NCI-H2081 treated with DMSO at 0.1 percent for 48 hours (cell line): ENCODE measurements around the gene ATRN.

Source experiments
- DNase-seq: peaks from one replicate; lab custom pipeline; 2025; lab: John Stamatoyannopoulos, UW

ATRN gene

DNA sequence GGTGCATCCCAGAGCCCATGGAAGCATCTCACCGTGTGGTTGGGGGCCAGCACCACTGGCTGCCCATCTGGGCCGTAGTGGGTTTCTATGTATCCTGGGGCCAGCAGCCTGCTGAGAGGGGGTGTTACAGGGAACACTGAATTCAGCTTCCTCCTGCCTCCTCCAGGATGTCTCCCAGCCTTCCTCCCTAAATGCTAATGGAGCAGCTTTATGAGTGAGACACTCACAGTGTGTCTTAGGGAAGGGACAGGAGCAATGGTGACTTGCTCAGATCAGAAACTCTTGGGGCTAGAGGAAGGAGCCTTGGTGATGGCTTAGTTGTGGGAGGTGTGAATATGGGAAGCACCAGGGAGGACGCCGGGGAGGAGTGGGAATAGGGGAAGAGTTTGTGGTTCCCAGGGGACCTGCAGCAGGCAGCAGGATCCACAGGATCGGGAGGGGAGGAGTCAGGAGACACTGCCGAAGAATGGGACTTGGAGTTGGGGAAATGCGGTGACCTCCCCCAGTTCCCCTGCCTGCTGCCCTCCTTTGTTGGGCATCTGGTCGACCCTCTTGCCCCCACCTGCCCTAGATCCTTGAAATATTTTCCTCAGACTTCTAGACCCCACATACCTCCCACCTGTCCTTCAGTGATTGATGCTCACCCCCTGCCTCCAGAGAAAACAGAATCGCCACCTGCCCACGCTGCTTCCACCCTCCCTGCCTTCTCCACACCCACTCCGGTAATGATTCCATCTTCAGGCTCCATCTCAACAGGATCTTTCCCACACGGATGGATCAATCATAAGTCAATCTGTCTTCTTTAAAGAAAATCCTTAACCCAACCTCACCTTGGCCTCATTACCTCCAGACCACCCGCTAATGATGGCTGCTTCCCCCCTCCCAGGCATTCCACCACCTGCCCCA lies 204.4 kb downstream of the ATRN start:
- DNase-seq: no peak

- DNase-seq: no peak
These were observed 206.9 kb downstream of the ATRN start for GRCh38 chr20:3677733-3678132.

GRCh38 chr20:3678198-3678597 lies 207.4 kb downstream of the ATRN start:
- DNase-seq: no peak

GRCh38 chr20:3678856-3679720 lies 208.3 kb downstream of the ATRN start:
- no peak for DNase-seq

GRCh38 chr20:3679749-3680700 lies 209.2 kb downstream of the ATRN start:
- no peak for DNase-seq

DNA sequence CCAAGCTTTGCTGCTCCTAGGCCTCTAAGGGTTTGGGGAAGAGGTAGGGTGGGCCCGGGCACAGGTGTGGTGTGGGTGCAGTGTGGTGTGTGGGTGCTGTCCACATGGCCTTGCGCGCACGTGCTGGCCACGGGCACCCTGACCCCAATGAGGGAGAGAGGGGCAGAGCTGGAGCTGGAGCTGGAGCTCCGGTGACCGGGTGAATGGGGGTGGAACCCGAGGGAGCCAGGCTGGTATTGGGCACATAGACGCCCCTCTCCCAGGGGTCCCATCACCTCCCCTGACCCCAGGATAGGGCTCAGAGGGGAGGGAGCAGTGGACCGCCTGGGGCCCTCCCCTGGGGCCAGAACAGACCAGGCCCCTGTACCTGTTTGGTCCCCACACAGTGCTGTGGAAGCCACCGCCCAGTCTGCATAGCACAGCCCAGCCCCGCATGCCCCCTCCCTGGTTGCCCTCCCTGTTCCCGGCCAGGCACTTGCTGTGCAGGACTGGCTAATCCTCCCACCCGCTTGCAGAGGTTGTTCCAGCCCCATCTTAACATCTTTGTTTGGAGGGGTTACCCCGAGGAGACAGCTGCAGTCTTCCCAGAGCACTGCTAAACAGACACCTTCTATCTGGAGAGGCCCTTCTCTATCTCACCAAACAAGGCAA lies 210.0 kb downstream of the ATRN start:
- no peak for DNase-seq

- DNase-seq: no peak
These were observed 210.6 kb downstream of the ATRN start for GRCh38 chr20:3681352-3681930.

DNA sequence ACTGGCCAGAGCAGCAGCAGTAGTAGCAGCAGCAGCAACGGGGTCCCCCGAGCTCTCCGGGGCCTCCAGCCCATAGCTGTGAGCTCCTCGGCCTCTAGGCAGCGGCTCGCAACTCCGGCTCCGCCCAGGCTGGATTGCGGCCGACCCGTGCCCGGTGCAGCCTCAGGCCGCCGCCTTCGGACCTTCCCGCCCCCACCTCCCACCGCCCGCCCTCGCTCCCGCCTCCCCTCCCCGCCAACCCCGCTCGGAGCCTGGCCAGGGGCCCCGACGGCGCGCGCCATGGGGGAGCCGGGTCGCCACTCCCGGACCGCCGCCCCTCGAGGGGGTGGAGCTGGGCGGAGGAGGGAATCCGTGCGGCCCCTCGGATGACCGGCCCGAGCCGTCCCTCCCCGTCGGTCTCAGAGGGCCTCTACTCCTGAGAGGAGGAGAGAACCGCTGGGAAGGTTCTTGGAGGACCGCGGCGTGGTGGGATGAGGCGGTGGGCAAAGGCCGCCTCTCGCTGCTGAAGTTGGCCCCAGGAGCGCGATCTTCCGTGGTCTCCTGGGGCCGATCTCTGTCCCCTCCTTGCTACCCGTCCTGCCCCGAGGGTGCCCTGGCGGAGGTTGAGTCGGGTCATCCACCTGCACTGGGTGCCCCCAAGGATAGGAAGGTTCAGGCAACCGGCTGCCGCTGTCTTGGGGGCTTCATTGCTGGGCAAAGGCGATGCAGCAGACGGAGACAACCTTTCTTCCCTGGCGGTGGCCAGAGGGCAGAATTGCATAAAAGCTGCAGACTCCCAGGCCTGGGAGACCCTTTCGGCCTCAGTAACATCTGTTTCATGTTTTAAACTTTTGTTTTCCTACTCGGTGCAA lies 211.3 kb downstream of the ATRN start, which contains the start of gene ADAM33:
ADAM33 (minus strand) TSS at position 80 of the 851 bp plus-strand sequence; CDS start at position 74, 6 bp downstream.
- DNase-seq: no peak

GRCh38 chr20:3685341-3685740 lies 214.5 kb downstream of the ATRN start:
- no peak for DNase-seq

DNA sequence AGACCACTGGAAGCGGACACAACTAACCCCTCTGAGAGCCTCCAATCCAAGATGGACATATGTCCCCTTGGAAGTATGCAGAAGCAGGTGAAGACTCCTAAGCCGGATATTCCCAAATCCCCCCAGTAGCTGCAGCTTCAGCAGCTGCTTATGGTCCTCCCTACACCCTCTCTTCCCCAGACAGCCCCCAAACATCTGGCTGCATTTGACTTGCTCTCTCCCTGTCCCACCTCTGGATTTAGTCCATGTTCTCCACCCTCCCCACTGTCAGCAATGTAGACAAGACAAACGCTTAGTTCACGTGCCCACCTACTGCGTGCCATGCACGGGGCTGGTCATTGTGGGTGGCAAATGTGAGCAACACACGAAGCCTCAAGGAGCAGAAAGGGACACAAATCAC lies 215.6 kb downstream of the ATRN start:
- no peak for DNase-seq

GRCh38 chr20:3686867-3687321 lies 216.1 kb downstream of the ATRN start:
- no peak for DNase-seq

DNA sequence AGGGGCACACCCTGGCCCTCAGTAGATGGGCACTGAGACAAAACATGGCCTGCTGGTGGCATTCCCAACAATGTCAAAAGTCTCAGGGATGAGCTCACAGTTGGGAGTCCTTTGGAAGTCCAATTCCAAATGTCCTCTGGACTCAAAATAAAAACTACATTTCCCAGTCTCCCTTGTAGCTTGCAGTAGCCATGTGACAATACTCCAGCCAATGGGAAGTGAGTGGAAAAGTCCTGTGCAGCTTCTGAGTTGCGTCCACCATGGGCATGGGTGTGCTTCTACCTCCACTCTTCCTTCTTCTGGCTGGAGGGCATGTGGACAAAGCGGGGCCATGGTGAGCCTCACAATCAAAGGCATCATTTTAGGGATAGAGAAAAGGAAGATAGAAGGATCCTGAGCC lies 216.8 kb downstream of the ATRN start:
- DNase-seq: no peak

DNA sequence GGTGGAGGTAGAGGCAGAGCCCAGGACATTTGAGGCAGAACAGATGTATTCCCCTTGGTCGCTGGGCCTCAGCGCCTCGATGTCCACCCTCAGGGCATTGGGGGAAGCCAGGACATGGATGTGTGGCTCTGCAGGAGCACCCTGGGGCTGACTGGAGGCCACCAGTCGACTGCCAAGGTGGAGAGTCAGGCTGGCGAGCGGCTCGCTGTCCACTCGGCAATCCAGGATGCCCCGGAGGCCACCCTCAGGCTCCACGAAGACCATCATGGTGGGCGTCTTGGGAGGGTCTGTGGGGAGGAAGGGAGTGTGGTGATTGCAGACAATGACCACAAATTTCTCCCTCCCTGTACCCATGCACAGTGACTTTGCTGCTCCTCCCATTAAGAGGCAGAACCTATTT lies 219.2 kb downstream of the ATRN start:
- DNase-seq: no peak

DNA sequence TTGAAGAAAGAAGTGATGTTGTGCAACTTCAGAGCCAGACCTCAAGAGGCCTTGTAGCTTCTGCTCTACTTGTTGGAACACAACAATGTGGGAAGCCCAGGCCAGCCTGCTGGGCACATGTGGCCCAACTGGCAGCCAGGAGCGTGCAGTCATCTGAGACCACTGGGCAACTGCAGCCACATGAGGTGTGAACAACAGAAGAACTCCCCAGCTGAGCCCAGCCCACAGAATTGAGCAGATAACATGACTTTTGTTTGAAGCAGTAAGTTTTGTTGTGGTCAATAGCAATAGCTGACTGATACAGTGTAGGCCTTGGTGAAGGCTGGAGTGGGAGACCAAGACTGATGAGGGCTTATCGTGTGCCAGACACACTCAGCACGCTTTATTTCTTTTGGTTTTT lies 219.6 kb downstream of the ATRN start:
- DNase-seq: no peak

GRCh38 chr20:3691306-3691705 lies 220.5 kb downstream of the ATRN start:
- DNase-seq: no peak

GRCh38 chr20:3691897-3692296 lies 221.1 kb downstream of the ATRN start:
- no peak for DNase-seq

GRCh38 chr20:3692706-3693294 lies 222.0 kb downstream of the ATRN start:
- DNase-seq: no peak

DNA sequence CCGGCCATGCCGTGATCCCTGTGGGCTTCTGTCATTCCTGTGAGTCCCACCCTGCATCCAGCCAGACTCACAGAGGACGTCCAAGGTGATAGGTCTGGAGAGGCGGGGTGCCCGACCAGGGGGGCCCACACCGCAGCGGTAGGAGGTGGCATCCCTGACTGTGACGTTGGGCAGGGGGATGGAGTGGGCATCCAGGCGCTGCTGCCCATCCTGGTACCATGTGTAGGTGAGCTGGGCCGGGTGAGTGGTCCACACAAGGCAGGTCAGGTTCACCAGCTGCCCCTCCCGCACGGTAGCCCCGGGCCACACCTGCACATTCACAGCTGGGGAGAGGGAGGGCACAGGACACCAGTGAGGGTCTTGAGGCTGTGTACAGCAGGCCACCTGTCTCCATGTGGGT lies 222.6 kb downstream of the ATRN start:
- DNase-seq: no peak

DNA sequence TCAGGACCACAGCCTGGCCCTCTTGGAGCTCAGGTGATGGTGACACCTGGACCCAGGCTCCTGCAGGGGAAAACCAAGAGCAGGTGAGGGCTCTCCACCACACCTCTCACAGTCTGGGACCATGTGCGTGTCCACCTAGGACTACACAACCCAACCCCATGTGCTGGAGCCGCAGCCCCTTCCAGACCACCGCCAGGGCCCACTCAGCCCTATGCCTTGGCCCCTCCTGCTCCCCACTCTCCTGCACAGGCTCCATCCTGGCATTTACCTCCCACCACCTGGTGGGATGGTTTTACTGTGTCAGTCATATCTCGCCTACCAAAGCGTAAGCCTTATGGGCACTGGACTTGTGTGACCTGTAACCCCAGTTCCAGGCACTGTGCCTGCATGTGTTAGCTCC lies 224.0 kb downstream of the ATRN start:
- no peak for DNase-seq
